Kidney epithelial cell (primary cell): Measurements from ENCODE around the gene MRNIP. TPM values are rescaled to one million over a fixed set of nuclear protein-coding genes. Genes with fewer than 3 reads are reported as not detected.
A peak's percentile ranks its signal among the peaks of the same experiment; 100 is the strongest.

Experiments used
- DNase-seq: peaks from one replicate; pipeline ENCODE4 v3.0.0-alpha.2; 2010; ENCODE audit warnings: low read depth
- H3K27me3 ChIP-seq: 2 replicates; pipeline ENCODE4 v1.6.0; 2011; ENCODE audit warnings: low read length; ENCODE audit not compliant: control insufficient read depth, insufficient read depth
- H3K36me3 ChIP-seq: 2 replicates; pipeline ENCODE4 v1.5.1; 2011; ENCODE audit warnings: low read length; ENCODE audit not compliant: control insufficient read depth, insufficient read depth
- H3K4me3 ChIP-seq: 2 replicates; pipeline ENCODE4 v1.5.1; 2011; ENCODE audit warnings: low read depth, mild to moderate bottlenecking, control low read depth, low read length
- CTCF ChIP-seq: IDR thresholded peaks from 2 replicates; pipeline ENCODE4 v1.5.1; 2011; ENCODE audit warnings: mild to moderate bottlenecking, moderate library complexity, low read length, control low read depth, inconsistent platforms; ENCODE audit not compliant: insufficient read depth, poor library complexity, severe bottlenecking
- total RNA-seq: library from RNA; depleted of rRNA; stranded (reverse); fragments of >200 nt; gene quantifications from 2 replicates; pipeline ENCODE4 v1.2.3, GENCODE V29; 2015

Gene MRNIP
- total RNA-seq, 1 donor from 2014 or later: 25.7 TPM

GRCh38 chr5:179812135-179812825, 46.3 kb downstream of the MRNIP start:
- no peak for DNase-seq
- Histone ChIP-seq H3K27me3 (no peaks in the 10 kb centered on the region), H3K4me3 (no peak overlapping the region), H3K36me3 (peaks cover 1% of the 10 kb centered on the region)
- no peak for TF ChIP-seq CTCF

GRCh38 chr5:179806250-179807048, 52.2 kb downstream of the MRNIP start, which contains the start of gene MGAT4B:
Gene MGAT4B, minus strand, starts transcription at chr5:179806866. Its CDS starts 283 bp downstream, at chr5:179806583.
- Histone ChIP-seq H3K27me3 (no peaks in the 10 kb centered on the region), H3K36me3 (no peaks in the 10 kb centered on the region), H3K4me3 (peak within 1 kb of the TSS; percentile 69)
- no peak for TF ChIP-seq CTCF
- DNase-seq: no peak

GRCh38 chr5:179805529-179806249, 52.9 kb downstream of the MRNIP start:
- no peaks in the 10 kb centered on the region for H3K36me3 ChIP-seq
- no peak for TF ChIP-seq CTCF
- peak overlapping the region; percentile 69 for H3K4me3 ChIP-seq
- no peaks in the 10 kb centered on the region for H3K27me3 ChIP-seq
- DNase-seq: no peak

GRCh38 chr5:179805070-179805528, 53.5 kb downstream of the MRNIP start:
- no peaks in the 10 kb centered on the region for H3K36me3 ChIP-seq
- no peaks in the 10 kb centered on the region for H3K27me3 ChIP-seq
- TF ChIP-seq CTCF: no peak
- peak overlapping the region; percentile 69 for H3K4me3 ChIP-seq
- DNase-seq: no peak

GRCh38 chr5:179804555-179804947, 54.1 kb downstream of the MRNIP start:
- Histone ChIP-seq H3K27me3 (no peaks in the 10 kb centered on the region), H3K4me3 (peak overlapping the region; percentile 69)
- no peak for DNase-seq

More at GRCh38 chr5:179804555-179804947, 54.1 kb downstream of the MRNIP start:
- TF ChIP-seq CTCF: no peak
- H3K36me3 ChIP-seq: peaks cover 2% of the 10 kb centered on the region
